Transverse colon (tissue), 4 donors: Measurements from ENCODE around the gene MOCS1.

Experiments used
- CTCF ChIP-seq, 5 experiments: fragments of 200-600 bp in 3 of 5; fragments of 450-650 bp in 2 of 5; sonication (generic) in 3 of 5; IDR thresholded peaks; 1 replicate in 2 of 5; 2 replicates in 3 of 5; pipeline ENCODE4 v1.5.1; 2016 to 2017; ENCODE audit warnings: antibody characterized with exemption in 5 of 5, inconsistent platforms in 3 of 5, mild to moderate bottlenecking in 2 of 5, moderate library complexity in 1 of 5
- EP300 ChIP-seq: sonication (generic); formaldehyde crosslinking; IDR thresholded peaks from one replicate; pipeline ENCODE4 v1.6.1; 2017; ENCODE audit warnings: antibody characterized with exemption, low read depth
- POLR2A ChIP-seq: fragments of 450-650 bp; IDR thresholded peaks from one replicate; pipeline ENCODE4 v1.6.1; 2016; ENCODE audit warnings: antibody characterized with exemption, mild to moderate bottlenecking, moderate library complexity
- POLR2AphosphoS5 ChIP-seq, 3 donors: sonication (generic); formaldehyde crosslinking; IDR thresholded peaks; one replicate each; pipeline ENCODE4 v1.6.1; 2016; ENCODE audit warnings: antibody characterized with exemption in 3 of 3

- TF ChIP-seq CTCF (IDR thresholded peaks at IDR 0.05) = no peak
- TF ChIP-seq EP300 = no peak
- no peak for TF ChIP-seq POLR2AphosphoS5 (IDR thresholded peaks at IDR 0.05)
- TF ChIP-seq POLR2A = no peak
Measured at GRCh38 chr6:39904946-39905639, 29.2 kb downstream of the MOCS1 start.
